HEK293T (cell line): ENCODE measurements around the gene SLC5A1.

Experiments used
- CTCF ChIA-PET: fragments of 350-600 bp; formaldehyde crosslinking; extraction: SDS; loops from one replicate; lab custom pipeline; 2021; ENCODE audit warnings: antibody characterized with exemption, inconsistent platforms; lab: Yijun Ruan, JAX
- POLR2A ChIA-PET: fragments of 350-600 bp; formaldehyde crosslinking; extraction: SDS; loops from one replicate; lab custom pipeline; 2020; ENCODE audit warnings: antibody characterized with exemption, inconsistent platforms; lab: Yijun Ruan, JAX
- DNase-seq: peaks from one replicate; pipeline ENCODE4 v3.0.0; 2012; ENCODE audit warnings: mixed read lengths; ENCODE audit errors: extremely low spot score
- ARNT ChIP-seq: fragments of 450-650 bp; IDR thresholded peaks from 2 replicates; pipeline ENCODE4 v1.6.1; 2017; ENCODE audit warnings: mild to moderate bottlenecking
- BHLHE40 ChIP-seq: fragments of 450-650 bp; IDR thresholded peaks from 2 replicates; pipeline ENCODE4 v1.6.1; 2016; ENCODE audit warnings: mild to moderate bottlenecking, moderate library complexity, borderline replicate concordance
- CTBP1 ChIP-seq: fragments of 450-650 bp; IDR thresholded peaks from 2 replicates; pipeline ENCODE4 v1.6.1; 2016; ENCODE audit warnings: borderline replicate concordance
- ELF4 ChIP-seq: fragments of 450-650 bp; IDR thresholded peaks from 2 replicates; pipeline ENCODE4 v1.6.1; 2017; ENCODE audit warnings: antibody characterized with exemption
- FOXA1 ChIP-seq: fragments of 450-650 bp; IDR thresholded peaks from 2 replicates; pipeline ENCODE4 v1.6.1; 2016; ENCODE audit warnings: mild to moderate bottlenecking
- FOXK2 ChIP-seq: fragments of 450-650 bp; IDR thresholded peaks from 2 replicates; pipeline ENCODE4 v1.6.1; 2016; ENCODE audit warnings: mild to moderate bottlenecking
- FOXM1 ChIP-seq: fragments of 450-650 bp; IDR thresholded peaks from 2 replicates; pipeline ENCODE4 v1.6.1; 2017; ENCODE audit warnings: mild to moderate bottlenecking, borderline replicate concordance
- HDGF ChIP-seq: fragments of 450-650 bp; IDR thresholded peaks from 2 replicates; pipeline ENCODE4 v1.6.1; 2017; ENCODE audit warnings: antibody characterized with exemption, borderline replicate concordance
- L3MBTL2 ChIP-seq: fragments of 450-650 bp; conservative IDR thresholded peaks from 2 replicates; pipeline ENCODE4 v1.6.1; 2016; ENCODE audit warnings: mild to moderate bottlenecking
- LEF1 ChIP-seq: fragments of 450-650 bp; IDR thresholded peaks from 2 replicates; pipeline ENCODE4 v1.6.1; 2017; ENCODE audit warnings: mild to moderate bottlenecking, borderline replicate concordance
- NFRKB ChIP-seq: fragments of 450-650 bp; IDR thresholded peaks from 2 replicates; pipeline ENCODE4 v1.6.1; 2016; ENCODE audit warnings: mild to moderate bottlenecking, moderate library complexity
- PKNOX1 ChIP-seq: fragments of 450-650 bp; IDR thresholded peaks from 2 replicates; pipeline ENCODE4 v1.6.1; 2016
- SP1 ChIP-seq: fragments of 450-650 bp; IDR thresholded peaks from 2 replicates; pipeline ENCODE4 v1.6.1; 2017
- SUZ12 ChIP-seq: fragments of 450-650 bp; IDR thresholded peaks from 2 replicates; pipeline ENCODE4 v1.6.1; 2016; ENCODE audit warnings: mild to moderate bottlenecking
- TARDBP ChIP-seq: fragments of 450-650 bp; IDR thresholded peaks from 2 replicates; pipeline ENCODE4 v1.6.1; 2016
- ZNF384 ChIP-seq: fragments of 450-650 bp; IDR thresholded peaks from 2 replicates; pipeline ENCODE4 v1.6.1; 2016

The SLC5A1 gene

GRCh38 chr22:32066820-32067219, 23.8 kb downstream of the SLC5A1 start:
- TF ChIP-seq FOXA1 (no peak), FOXK2 (no peak), CTBP1 (no peak), HDGF (no peak), ELF4 (no peak), SUZ12 (no peak), TARDBP (no peak), FOXM1 (no peak), L3MBTL2 (no peak), PKNOX1 (no peak), NFRKB (no peak), ARNT (no peak), BHLHE40 (no peak), LEF1 (no peak), ZNF384 (no peak)
- ChIA-PET POLR2A (no interaction called here), CTCF (interaction anchor here (0.8 to 1.7 kb wide), 2 partner anchors 12 to 96 kb away, joined by 3 to 7 read pairs; no protein-coding TSS in a partner anchor)
- DNase-seq, result no peak

GRCh38 chr22:32067613-32068012, 24.6 kb downstream of the SLC5A1 start:
- no peak for DNase-seq
- TF ChIP-seq HDGF (no peak), BHLHE40 (no peak), SP1 (no peak), LEF1 (no peak), FOXK2 (no peak), ELF4 (no peak), NFRKB (no peak)
- ChIA-PET POLR2A (no interaction called here), CTCF (interaction anchor here (0.8 to 1.7 kb wide), 2 partner anchors 11 to 97 kb away, joined by 3 to 7 read pairs; no protein-coding TSS in a partner anchor)

GRCh38 chr22:32069579-32070372, 26.7 kb downstream of the SLC5A1 start:
- DNase-seq, result no peak
- ChIA-PET CTCF (interaction anchor here (0.6 kb wide), 2 partner anchors 60 to 320 kb away, joined by 3 to 6 read pairs; no protein-coding TSS in a partner anchor), POLR2A (interaction anchor here (0.7 kb wide), 1 partner anchor 38 kb away, joined by 3 read pairs; no protein-coding TSS in a partner anchor)
- TF ChIP-seq HDGF (no peak), CTBP1 (no peak), SUZ12 (no peak), ELF4 (no peak), L3MBTL2 (no peak), ARNT (no peak), FOXM1 (no peak), PKNOX1 (no peak), BHLHE40 (no peak), TARDBP (no peak), SP1 (no peak), ZNF384 (no peak), NFRKB (no peak), FOXK2 (no peak), LEF1 (no peak), FOXA1 (no peak)

GRCh38 chr22:32073262-32073661, 30.2 kb downstream of the SLC5A1 start:
- CTCF ChIA-PET, result no interaction called here
- DNase-seq, result no peak
- TF ChIP-seq TARDBP (no peak), L3MBTL2 (no peak), PKNOX1 (no peak), FOXK2 (no peak), ZNF384 (no peak), BHLHE40 (no peak), LEF1 (no peak), SUZ12 (no peak), CTBP1 (no peak), NFRKB (no peak), ELF4 (no peak), HDGF (no peak), ARNT (no peak), FOXA1 (no peak), FOXM1 (no peak), SP1 (no peak)
- POLR2A ChIA-PET, result no interaction called here

GRCh38 chr22:32073823-32074380, 30.8 kb downstream of the SLC5A1 start:
- TF ChIP-seq ARNT (no peak), L3MBTL2 (no peak), ZNF384 (no peak), SP1 (no peak), CTBP1 (no peak), PKNOX1 (no peak), HDGF (no peak), FOXK2 (no peak), LEF1 (no peak), SUZ12 (no peak), TARDBP (no peak), FOXM1 (no peak), BHLHE40 (no peak), FOXA1 (no peak), NFRKB (no peak), ELF4 (no peak)
- no peak for DNase-seq
- ChIA-PET CTCF (no interaction called here), POLR2A (no interaction called here)
